WI38 (cell line): Measurements from ENCODE around the gene ASCL4.

Source experiments
- H3K4me3 ChIP-seq: 2 replicates; pipeline ENCODE4 v1.5.1; 2011; ENCODE audit warnings: low read depth, mild to moderate bottlenecking, control low read depth, low read length
- TF ChIP-seq, protein P1 (sequence below): IDR thresholded peaks from 2 replicates; pipeline ENCODE4 v1.5.1; 2012; ENCODE audit warnings: low read depth, mild to moderate bottlenecking, control low read depth, low read length

Gene ASCL4

DNA sequence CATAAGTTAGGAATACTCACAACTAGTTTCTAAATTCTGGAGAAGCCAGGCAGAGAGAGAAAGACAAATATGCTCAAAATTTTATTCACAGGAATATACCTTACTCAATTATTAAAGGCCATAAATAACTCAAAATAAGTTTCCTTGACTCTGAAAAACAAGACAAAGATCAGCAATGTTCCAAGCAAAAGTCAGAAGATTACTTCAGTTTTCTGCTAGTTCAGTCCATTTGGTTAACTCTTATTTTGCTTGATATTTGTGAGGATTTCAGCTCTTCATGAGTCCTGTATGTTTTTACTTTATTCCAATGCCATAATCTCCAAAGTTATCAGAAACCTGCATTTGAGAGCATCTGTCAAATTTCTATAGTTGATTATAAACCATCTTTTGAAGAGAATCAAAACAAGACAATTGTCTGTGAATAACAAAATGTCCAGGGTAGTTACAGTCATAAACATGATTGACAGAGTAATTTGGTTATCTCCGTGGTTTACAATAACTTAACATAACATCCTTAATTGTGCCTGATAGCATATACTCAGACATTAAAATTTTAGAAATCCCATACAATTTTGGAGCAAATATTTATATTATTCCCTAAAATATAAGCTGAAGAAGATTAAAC, 17.1 kb downstream of the ASCL4 start:
- TF ChIP-seq, protein P1, sequence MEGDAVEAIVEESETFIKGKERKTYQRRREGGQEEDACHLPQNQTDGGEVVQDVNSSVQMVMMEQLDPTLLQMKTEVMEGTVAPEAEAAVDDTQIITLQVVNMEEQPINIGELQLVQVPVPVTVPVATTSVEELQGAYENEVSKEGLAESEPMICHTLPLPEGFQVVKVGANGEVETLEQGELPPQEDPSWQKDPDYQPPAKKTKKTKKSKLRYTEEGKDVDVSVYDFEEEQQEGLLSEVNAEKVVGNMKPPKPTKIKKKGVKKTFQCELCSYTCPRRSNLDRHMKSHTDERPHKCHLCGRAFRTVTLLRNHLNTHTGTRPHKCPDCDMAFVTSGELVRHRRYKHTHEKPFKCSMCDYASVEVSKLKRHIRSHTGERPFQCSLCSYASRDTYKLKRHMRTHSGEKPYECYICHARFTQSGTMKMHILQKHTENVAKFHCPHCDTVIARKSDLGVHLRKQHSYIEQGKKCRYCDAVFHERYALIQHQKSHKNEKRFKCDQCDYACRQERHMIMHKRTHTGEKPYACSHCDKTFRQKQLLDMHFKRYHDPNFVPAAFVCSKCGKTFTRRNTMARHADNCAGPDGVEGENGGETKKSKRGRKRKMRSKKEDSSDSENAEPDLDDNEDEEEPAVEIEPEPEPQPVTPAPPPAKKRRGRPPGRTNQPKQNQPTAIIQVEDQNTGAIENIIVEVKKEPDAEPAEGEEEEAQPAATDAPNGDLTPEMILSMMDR, result no peak
- no peak overlapping the region for H3K4me3 ChIP-seq

DNA sequence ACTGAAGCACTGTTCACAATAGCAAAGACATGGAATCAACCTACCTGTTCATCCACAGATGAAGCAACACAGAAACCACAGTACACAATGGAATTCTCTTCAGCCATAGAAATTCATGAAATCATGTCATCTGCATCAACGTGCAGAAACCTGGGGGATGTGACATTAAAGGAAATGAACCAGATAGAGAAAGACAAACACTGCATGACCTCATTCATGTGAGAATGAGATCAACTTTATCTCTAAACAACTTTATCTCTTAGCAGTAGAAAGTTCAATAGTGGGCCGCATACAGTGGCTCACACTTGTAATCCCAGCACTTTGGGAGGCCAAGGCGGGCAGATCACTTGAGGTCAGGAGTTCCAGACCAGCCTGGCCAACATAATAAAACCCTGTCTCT, 19.9 kb downstream of the ASCL4 start:
- H3K4me3 ChIP-seq, result no peak overlapping the region
- TF ChIP-seq, protein P1, result no peak

DNA sequence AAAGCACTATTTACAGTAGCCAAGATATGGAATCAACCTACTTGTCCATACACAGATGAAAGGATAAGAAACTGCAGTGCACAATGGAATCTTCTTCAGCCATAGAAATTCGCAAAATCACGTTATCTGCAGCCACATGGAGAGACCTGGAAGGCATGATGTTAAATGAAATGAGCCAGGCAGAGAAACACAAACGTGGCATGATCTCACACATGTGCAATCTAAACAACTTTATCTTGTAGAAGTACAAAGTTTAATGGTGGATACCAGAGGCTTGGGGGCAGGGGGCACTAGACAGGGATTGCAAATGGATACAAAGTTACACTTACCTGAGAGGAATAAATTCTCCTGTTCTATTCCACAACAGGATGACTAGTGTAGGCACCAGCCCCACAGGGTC, 24.1 kb downstream of the ASCL4 start:
- H3K4me3 ChIP-seq, result no peak overlapping the region
- TF ChIP-seq, protein P1, result no peak

DNA sequence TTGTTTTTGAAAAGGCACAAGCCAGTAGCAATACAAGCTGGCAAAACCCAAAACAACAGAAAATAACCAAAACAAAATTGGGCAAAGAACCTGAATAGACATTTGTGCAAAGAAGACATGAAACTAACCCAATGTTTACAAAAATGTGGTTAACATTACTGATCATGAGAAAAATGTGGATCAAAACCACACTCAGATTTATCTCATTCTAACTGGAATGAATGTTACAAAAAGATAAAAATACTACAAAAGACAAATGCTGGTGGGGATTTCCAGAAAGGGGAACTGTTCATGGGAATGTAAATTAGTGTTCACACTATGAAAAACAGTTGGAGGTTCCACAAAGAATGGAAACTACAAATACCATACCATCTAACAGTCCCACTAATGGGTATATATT, 26.6 kb downstream of the ASCL4 start:
- TF ChIP-seq, protein P1, result no peak
- H3K4me3 ChIP-seq, result no peak overlapping the region

DNA sequence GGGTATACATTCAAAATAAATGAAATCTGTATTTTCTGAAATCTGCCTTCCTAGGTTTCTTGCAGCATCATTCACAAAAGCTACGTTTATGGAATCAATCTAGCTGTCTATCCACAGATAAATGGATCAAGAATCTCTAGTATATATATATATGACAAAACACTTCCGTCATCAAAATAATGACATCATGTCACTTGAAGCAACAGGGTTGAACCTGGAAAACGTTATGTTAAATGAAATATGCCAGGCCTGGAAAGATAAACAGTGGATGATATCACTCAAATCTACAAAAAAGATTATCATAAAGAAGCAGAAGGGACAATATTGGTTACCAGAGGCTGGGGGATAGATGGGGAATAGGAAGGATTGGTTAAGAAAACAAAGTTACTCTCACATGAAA, 28.6 kb downstream of the ASCL4 start:
- TF ChIP-seq, protein P1, result no peak
- no peak overlapping the region for H3K4me3 ChIP-seq

DNA sequence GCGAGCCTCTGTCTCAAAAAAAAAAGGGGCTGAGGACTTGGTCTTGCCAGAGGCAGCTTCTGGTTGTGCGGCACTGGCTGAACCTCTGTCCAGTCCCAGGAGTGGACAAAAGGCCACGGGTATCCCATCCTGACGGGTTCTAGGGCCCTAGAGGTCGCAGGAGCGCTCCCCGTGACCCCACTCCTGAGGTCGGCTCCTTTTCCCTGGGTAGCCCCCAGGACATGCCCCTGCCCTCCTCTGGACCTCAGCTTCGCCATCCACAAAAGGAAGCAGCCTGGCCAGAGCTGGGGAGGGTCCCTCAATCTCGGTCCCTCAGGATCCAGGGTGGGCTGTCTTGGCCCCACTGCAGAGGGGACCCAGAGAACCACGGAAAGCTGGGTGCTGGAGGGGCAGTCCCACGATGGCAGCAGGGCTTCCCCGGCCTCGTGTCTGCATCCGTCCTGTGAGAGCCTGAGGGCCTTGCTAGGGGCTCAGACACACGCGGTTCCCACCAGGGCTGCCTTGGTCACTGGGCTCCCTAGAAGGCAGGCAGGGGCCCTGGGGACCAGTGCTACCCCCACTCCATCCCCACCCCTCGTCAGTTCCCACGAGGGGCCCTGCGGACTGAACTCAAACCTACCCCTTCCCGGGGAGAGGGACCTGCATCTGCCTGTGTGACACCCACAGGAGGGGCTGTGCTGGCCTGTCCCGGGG, 31.1 kb downstream of the ASCL4 start:
- no peak overlapping the region for H3K4me3 ChIP-seq
- TF ChIP-seq, protein P1, result no peak

DNA sequence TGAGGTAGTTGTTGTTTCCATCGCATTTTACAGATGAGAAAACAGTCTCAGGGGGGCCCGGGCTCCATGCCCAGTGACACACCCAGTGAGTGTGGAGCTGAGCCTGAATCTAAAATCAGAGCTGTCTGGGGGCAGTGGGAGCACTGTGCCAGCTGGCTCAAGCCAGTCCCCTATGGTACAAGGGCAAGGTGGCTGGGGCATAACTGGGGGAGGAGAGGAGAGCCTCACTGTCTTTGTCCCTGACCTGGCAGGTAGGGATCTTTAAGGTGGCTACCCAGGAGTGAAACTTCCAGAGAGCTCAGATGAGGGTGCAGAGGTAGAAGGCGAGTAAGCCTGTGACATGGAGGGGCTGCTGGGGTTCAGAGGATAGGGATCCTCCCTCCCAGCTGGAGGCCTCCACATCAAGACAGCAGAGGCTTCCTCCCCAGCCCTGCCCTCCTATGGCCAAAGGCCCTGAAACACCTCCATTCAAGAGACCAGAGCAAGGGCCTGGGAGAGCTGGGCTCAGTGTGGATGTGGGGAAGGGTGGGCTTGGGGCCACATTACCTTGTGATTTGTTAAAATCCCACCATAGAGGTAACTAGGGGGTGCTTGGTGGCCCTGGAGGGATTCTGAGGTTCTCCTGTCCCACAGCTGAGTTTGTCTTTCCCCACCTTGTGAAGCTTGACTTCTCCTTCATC, 33.1 kb downstream of the ASCL4 start:
- TF ChIP-seq, protein P1, result no peak

More for the DNA sequence above, 33.1 kb downstream of the ASCL4 start:
- no peak overlapping the region for H3K4me3 ChIP-seq
